ENCODE measurements around the gene LCN6. TPM values are rescaled to one million over a fixed set of nuclear protein-coding genes. Genes with fewer than 3 reads are reported as not detected.
"Not testable (repeated sequence)": the region's sequence is repeated elsewhere in the genome, so short reads cannot be mapped to it uniquely, and the experiment has no call there.

The LCN6 gene
- total RNA-seq, 1 experiment from 2014 or later: not detected

DNA sequence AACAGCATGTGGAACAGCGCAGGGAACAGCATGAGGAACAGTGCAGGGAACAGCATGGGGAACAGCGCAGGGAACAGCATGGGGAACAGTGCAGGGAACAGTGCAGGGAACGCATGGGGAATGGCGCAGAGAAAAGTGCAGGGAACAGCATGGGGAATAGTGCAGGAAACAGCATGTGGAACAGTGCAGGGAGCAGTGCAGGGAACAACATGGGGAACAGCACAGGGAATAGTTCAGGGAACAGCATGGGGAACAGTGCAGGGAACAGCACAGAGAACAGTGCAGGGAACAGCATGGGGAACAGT is 7.8 kb upstream of the LCN6 start:
- H3K4me1 Mint-ChIP-seq: peaks cover 8 to 12% of the 10 kb centered on the region in 2 experiments; a peak in 3 of 4 replicates
- no peak overlapping the region for H3T11ph ChIP-seq (ENCODE audit: low read length)
- H3K27ac ChIP-seq (ENCODE audit: insufficient read length, low read depth, low read length): no peak overlapping the region
- H3K9ac ChIP-seq (ENCODE audit: extremely low read depth, insufficient read length, low read length): no peak overlapping the region
- no peak overlapping the region for H3K4me3 Mint-ChIP-seq
- H3K9me3 ChIP-seq (ENCODE audit: control insufficient read depth, low read depth, low read length): no peaks in the 10 kb centered on the region
- no peak overlapping the region for H2BK120ac ChIP-seq (ENCODE audit: low read depth, low read length, poor library complexity, severe bottlenecking)
- no peak overlapping the region for H3K56ac ChIP-seq (ENCODE audit: insufficient read length, low read depth, low read length)
- TF ChIP-seq, protein P1, sequence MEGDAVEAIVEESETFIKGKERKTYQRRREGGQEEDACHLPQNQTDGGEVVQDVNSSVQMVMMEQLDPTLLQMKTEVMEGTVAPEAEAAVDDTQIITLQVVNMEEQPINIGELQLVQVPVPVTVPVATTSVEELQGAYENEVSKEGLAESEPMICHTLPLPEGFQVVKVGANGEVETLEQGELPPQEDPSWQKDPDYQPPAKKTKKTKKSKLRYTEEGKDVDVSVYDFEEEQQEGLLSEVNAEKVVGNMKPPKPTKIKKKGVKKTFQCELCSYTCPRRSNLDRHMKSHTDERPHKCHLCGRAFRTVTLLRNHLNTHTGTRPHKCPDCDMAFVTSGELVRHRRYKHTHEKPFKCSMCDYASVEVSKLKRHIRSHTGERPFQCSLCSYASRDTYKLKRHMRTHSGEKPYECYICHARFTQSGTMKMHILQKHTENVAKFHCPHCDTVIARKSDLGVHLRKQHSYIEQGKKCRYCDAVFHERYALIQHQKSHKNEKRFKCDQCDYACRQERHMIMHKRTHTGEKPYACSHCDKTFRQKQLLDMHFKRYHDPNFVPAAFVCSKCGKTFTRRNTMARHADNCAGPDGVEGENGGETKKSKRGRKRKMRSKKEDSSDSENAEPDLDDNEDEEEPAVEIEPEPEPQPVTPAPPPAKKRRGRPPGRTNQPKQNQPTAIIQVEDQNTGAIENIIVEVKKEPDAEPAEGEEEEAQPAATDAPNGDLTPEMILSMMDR (conservative IDR thresholded peaks at IDR 0.05): no peak
- no peaks in the 10 kb centered on the region for H4K20me1 ChIP-seq (ENCODE audit: control insufficient read depth, insufficient read depth, insufficient read length)
- no peak overlapping the region for H2BK15ac ChIP-seq (ENCODE audit: low read depth, low read length)
- peaks cover 15% of the 10 kb centered on the region for H3K27me3 Mint-ChIP-seq (ENCODE audit: low read depth)
- H3K36me3 Mint-ChIP-seq (ENCODE audit: insufficient read depth in 1 of 3, low read depth in 3 of 3): peaks cover 2 to 15% (median 2%) of the 10 kb centered on the region in 3 experiments; a peak in 6 of 7 replicates
- H3K4me2 ChIP-seq (ENCODE audit: insufficient read depth, insufficient read length, low read length): no peak overlapping the region
- H3K27me3 ChIP-seq (ENCODE audit: insufficient read depth, low read length): no peaks in the 10 kb centered on the region
- H3K27ac Mint-ChIP-seq: no peak overlapping the region
- no peak overlapping the region for H4K5ac ChIP-seq (ENCODE audit: insufficient read length, low read depth, low read length)
- no peak overlapping the region for H3K14ac ChIP-seq (ENCODE audit: insufficient read depth, low read length)
- H3K79me1 ChIP-seq (ENCODE audit: insufficient read depth, low read depth, low read length, poor library complexity, severe bottlenecking): no peaks in the 10 kb centered on the region
- H2BK5ac ChIP-seq (ENCODE audit: insufficient read length, low read length): no peak overlapping the region
- no peak for DNase-seq
- H2AFZ ChIP-seq (ENCODE audit: low read length): no peak overlapping the region
- no peaks in the 10 kb centered on the region for H3K4me1 ChIP-seq (ENCODE audit: insufficient read depth, low read length)
- no peak overlapping the region for H2BK20ac ChIP-seq (ENCODE audit: low read depth, low read length, poor library complexity, severe bottlenecking)
- H4K8ac ChIP-seq (replicated peaks; ENCODE audit: insufficient read length, low read depth, low read length): no peak overlapping the region
- no peak overlapping the region for H3K23ac ChIP-seq (ENCODE audit: insufficient read length, low read depth, low read length)
- H3K79me2 ChIP-seq (ENCODE audit: insufficient read depth, low read length): no peaks in the 10 kb centered on the region
- H2AK5ac ChIP-seq (ENCODE audit: insufficient read length, low read length): no peak overlapping the region
- WGBS (ENCODE audit: extremely low coverage, insufficient read length, low lambda C conversion rate): no CpG with 5 or more reads among the region's 4 CpGs
- no peak overlapping the region for H3K18ac ChIP-seq (ENCODE audit: insufficient read length, low read depth, low read length)
- no peak overlapping the region for H3K4ac ChIP-seq (ENCODE audit: low read depth, low read length)
- peaks cover 20 to 22% of the 10 kb centered on the region in 2 experiments for H3K9me3 Mint-ChIP-seq
- no peak overlapping the region for H4K91ac ChIP-seq (ENCODE audit: insufficient read length, low read depth, low read length)
- H2BK12ac ChIP-seq (ENCODE audit: insufficient read length, low read depth, low read length): no peak overlapping the region
- H3K23me2 ChIP-seq (ENCODE audit: insufficient read length, low read depth, low read length, poor library complexity, severe bottlenecking): no peaks in the 10 kb centered on the region

DNA sequence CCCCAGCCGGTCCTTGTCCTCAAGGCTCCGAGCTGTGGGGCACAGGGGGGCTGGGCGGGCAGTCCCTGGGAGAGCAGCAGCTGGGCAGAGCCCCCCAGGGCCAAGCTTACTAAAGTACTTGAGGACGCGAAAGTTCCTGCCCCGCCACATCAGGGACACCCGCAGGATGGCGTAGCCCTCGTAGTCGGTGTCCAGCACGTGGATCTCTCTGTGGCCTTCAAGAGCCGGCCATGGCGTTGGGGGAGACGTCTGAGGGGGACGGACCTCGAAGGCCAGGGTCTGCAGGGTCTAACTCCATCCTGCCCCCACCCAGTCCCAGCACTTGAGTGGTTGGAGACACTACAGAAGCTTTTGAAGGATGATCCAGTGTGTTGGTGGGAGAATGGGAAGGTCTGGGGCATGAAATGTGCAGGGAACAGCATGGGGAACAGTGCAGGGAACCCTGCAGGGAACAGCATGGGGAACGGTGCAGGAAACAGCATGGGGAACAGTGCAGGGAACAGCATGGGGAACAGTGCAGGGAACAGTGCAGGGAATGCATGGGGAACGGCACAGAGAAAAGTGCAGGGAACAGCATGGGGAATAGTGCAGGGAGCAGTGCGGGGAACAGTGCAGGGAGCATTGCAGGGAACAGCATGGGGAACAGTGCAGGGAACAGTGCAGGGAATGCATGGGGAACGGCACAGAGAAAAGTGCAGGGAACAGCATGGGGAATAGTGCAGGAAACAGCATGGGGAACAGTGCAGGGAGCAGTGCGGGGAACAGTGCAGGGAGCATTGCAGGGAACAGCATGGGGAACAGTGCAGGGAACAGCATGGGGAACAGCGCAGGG is 7.2 kb upstream of the LCN6 start:
- H2AK5ac ChIP-seq (ENCODE audit: insufficient read length, low read length); H3K79me1 ChIP-seq (ENCODE audit: insufficient read depth, low read depth, low read length, poor library complexity, severe bottlenecking); H2BK5ac ChIP-seq (ENCODE audit: insufficient read length, low read length); H2BK12ac ChIP-seq (ENCODE audit: insufficient read length, low read depth, low read length); H4K20me1 ChIP-seq (ENCODE audit: control insufficient read depth, insufficient read depth, insufficient read length); H3K4me1 Mint-ChIP-seq; H2BK15ac ChIP-seq (ENCODE audit: low read depth, low read length); H2BK120ac ChIP-seq (ENCODE audit: low read depth, low read length, poor library complexity, severe bottlenecking); H3K18ac ChIP-seq (ENCODE audit: insufficient read length, low read depth, low read length); H3K4me1 ChIP-seq (ENCODE audit: insufficient read depth, low read length); H3K27ac ChIP-seq (ENCODE audit: insufficient read length, low read depth, low read length); H3K4ac ChIP-seq (ENCODE audit: low read depth, low read length); H3K23me2 ChIP-seq (ENCODE audit: insufficient read length, low read depth, low read length, poor library complexity, severe bottlenecking); H3K79me2 ChIP-seq (ENCODE audit: insufficient read depth, low read length); H4K8ac ChIP-seq (replicated peaks; ENCODE audit: insufficient read length, low read depth, low read length); H2AFZ ChIP-seq (ENCODE audit: low read length); H3K56ac ChIP-seq (ENCODE audit: insufficient read length, low read depth, low read length); H4K5ac ChIP-seq (ENCODE audit: insufficient read length, low read depth, low read length); H3K14ac ChIP-seq (ENCODE audit: insufficient read depth, low read length); H2BK20ac ChIP-seq (ENCODE audit: low read depth, low read length, poor library complexity, severe bottlenecking); H3K4me3 Mint-ChIP-seq; H3K9me3 ChIP-seq (ENCODE audit: control insufficient read depth, low read depth, low read length); H3K27ac Mint-ChIP-seq; H3K9ac ChIP-seq (ENCODE audit: extremely low read depth, insufficient read length, low read length); H4K91ac ChIP-seq (ENCODE audit: insufficient read length, low read depth, low read length); DNase-seq; H3K27me3 ChIP-seq (ENCODE audit: insufficient read depth, low read length); H3K4me2 ChIP-seq (ENCODE audit: insufficient read depth, insufficient read length, low read length); H3K23ac ChIP-seq (ENCODE audit: insufficient read length, low read depth, low read length); H3T11ph ChIP-seq (ENCODE audit: low read length): not testable (repeated sequence)
- H3K9me3 Mint-ChIP-seq: peaks cover 20 to 22% of the 10 kb centered on the region in 2 experiments
- H3K27me3 Mint-ChIP-seq (ENCODE audit: low read depth): peaks cover 17% of the 10 kb centered on the region
- H3K36me3 Mint-ChIP-seq (ENCODE audit: insufficient read depth in 1 of 3, low read depth in 3 of 3): peaks cover 2 to 15% (median 2%) of the 10 kb centered on the region in 3 experiments; a peak in 6 of 7 replicates
- no CpG with 5 or more reads among the region's 22 CpGs for WGBS (ENCODE audit: extremely low coverage, insufficient read length, low lambda C conversion rate)
